HuH-7 (cell line): ENCODE measurements around the gene WNK4.
A peak's percentile ranks its signal among the peaks of the same experiment; 100 is the strongest.

Source experiments
- DNase-seq: peaks from one replicate; pipeline ENCODE4 v3.0.0; 2011; ENCODE audit warnings: low spot score

WNK4 gene

DNA sequence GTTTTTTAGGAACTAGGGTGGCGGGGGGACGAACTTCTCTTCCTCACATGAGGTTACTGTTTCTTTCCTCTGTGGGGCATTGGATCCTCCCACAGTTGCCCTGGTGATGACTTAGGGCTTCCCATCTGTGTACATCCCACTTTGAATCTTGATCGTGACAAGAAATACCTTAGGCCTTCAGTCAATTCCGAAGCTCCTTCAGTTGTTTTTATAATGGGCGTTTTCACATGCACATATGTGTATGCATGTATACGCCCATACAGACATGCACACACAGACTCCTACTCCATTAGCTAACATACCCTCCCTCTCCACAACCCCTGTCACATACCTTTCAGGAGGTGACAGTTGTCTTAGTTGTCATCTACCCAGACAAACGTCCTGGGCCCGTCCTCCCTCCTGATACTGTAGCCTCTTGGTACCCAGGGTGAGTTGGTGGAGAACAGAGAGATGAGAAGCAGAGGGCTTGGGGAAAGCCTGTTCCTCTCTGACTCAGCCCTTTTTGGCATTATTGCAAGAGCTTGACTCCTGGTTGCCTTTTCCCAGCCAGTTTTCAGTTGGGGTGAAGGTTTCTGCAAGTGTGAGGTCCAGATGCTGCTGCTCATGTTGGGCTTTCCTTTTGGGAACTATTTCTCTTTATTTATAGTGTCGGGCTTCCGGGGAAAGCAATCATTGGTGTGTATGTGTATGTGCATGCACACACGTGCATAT lies 61.7 kb downstream of the WNK4 start:
- DNase-seq: no peak

DNA sequence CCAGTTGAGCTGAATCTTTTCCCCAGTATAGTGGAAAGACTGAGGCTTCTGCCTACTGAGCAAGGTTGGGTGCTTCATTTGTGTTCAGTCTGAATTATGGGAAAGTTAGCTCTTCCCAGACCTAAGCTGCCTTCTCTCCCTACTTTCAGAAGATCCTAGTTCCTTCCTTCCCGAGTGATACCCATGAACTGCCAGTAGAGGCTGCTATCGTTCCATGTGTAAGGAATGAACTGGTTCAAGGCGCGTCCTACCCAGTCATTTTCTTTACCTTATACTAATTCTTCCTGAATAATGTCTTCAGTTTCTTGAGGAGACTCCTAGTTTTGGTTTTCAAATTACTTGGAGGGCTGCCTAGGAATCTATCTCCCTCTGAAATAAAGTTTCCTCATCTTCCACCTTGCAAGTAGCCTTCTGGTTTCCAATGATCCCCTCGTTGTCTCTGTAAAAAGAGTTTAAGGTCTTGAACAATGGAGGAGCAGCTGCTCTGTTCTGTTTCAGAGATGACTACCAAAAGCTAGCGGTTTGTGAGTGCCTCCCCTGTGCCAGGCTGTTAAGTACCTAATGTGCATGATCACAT lies 63.0 kb downstream of the WNK4 start:
- DNase-seq: peak; percentile 95

DNA sequence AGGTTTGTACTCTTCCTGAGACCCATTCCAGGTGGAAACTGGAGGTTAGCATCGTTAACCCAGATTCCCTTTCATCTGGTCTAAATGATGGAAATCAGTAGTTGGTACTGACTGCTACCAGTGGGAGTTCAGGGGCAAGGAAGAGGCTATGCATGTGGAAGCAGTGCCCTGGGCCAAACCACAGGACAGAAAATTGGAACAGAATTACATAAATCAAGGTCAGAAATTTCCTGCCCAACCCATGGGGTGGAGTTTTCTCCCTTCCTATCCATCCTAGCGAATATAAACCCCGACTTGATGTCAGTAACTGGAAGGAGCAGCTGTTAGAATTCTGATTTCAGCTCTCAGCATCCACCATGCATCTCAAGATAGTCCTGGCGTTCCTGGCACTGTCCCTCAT lies 63.9 kb downstream of the WNK4 start, which contains the start of gene AOC2:
Gene AOC2, plus strand, starts transcription at position 310 of the 400 bp plus-strand sequence. Its CDS starts 47 bp downstream, at position 357.
- no peak for DNase-seq

DNA sequence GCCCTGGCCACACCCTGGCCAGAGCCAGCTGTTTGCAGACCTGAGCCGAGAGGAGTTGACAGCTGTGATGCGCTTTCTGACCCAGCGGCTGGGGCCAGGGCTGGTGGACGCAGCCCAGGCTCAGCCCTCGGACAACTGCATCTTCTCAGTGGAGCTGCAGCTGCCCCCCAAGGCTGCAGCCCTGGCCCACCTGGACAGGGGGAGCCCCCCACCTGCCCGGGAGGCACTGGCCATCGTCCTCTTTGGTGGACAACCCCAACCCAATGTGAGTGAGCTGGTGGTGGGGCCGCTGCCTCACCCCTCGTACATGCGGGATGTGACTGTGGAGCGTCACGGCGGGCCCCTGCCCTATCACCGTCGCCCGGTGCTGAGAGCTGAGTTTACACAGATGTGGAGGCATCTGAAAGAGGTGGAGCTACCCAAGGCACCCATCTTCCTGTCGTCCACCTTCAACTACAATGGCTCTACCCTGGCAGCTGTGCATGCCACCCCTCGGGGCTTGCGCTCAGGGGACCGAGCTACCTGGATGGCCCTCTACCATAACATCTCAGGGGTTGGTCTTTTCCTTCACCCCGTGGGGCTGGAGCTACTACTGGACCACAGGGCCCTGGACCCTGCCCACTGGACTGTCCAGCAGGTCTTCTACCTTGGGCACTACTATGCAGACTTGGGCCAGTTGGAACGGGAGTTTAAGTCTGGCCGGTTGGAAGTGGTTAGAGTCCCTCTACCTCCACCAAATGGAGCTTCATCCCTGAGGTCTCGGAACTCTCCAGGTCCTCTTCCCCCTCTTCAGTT lies 64.5 kb downstream of the WNK4 start:
- DNase-seq: no peak

DNA sequence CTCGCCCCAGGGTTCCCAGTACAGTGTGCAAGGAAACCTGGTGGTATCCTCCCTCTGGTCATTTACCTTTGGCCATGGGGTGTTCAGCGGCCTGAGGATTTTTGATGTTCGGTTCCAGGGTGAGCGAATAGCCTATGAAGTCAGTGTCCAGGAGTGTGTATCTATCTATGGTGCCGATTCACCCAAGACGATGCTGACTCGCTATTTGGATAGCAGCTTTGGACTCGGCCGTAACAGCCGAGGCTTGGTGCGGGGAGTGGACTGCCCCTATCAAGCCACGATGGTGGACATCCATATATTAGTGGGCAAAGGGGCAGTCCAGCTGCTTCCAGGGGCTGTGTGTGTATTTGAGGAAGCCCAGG lies 65.1 kb downstream of the WNK4 start:
- no peak for DNase-seq

DNA sequence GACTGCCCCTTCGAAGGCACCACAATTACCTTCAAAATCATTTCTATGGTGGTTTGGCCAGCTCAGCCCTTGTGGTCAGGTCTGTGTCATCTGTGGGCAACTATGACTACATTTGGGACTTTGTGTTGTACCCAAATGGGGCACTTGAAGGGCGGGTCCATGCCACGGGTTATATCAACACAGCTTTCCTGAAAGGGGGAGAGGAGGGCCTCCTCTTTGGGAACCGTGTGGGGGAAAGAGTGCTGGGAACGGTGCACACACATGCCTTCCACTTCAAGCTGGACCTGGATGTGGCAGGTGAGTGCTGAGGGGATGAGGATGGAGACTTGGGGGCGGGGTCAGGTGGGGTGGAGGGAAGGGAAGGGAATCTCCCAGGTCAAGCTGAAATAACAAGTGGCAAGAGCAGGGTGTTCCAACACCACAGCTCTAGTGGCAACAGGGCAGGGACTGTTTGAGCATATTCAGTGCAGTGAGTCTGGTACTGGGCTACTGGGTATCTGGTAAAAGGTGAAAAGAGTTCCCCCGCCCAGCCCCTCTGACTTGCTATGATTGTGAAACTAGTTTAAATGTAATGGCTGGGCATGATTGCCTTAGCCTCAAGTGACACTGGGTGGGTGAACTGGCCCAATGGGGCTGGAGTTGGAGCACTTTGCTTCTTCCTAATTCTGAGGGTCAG lies 65.6 kb downstream of the WNK4 start:
- no peak for DNase-seq
